WI38 (cell line): Measurements from ENCODE around the gene SLFN14.
"Not testable (repeated sequence)": the region's sequence is repeated elsewhere in the genome, so short reads cannot be mapped to it uniquely, and the experiment has no call there.

Experiments used
- H3K4me3 ChIP-seq: 2 replicates; pipeline ENCODE4 v1.5.1; 2011; ENCODE audit warnings: low read depth, mild to moderate bottlenecking, control low read depth, low read length
- CTCF ChIP-seq: IDR thresholded peaks from 2 replicates; pipeline ENCODE4 v1.5.1; 2012; ENCODE audit warnings: low read depth, mild to moderate bottlenecking, control low read depth, low read length

Gene SLFN14

GRCh38 chr17:35521150-35521549 lies 39.5 kb downstream of the SLFN14 start:
- TF ChIP-seq CTCF, result no peak
- no peak overlapping the region for H3K4me3 ChIP-seq

- TF ChIP-seq CTCF, result no peak
- no peak overlapping the region for H3K4me3 ChIP-seq
These were observed 40.6 kb downstream of the SLFN14 start for GRCh38 chr17:35519906-35520442.

GRCh38 chr17:35519439-35519838 lies 41.2 kb downstream of the SLFN14 start:
- no peak for TF ChIP-seq CTCF
- H3K4me3 ChIP-seq, result no peak overlapping the region

- not testable (repeated sequence) for H3K4me3 ChIP-seq
These were observed 42.2 kb downstream of the SLFN14 start for GRCh38 chr17:35518431-35518830.

GRCh38 chr17:35515027-35515426 lies 45.6 kb downstream of the SLFN14 start:
- no peak overlapping the region for H3K4me3 ChIP-seq

GRCh38 chr17:35514564-35514963 lies 46.1 kb downstream of the SLFN14 start:
- TF ChIP-seq CTCF, result no peak
- no peak overlapping the region for H3K4me3 ChIP-seq

More at GRCh38 chr17:35515027-35515426, 45.6 kb downstream of the SLFN14 start:
- no peak for TF ChIP-seq CTCF
